Thyroid gland (tissue), 4 donors: Measurements from ENCODE around the gene RAET1L.

Source experiments
- POLR2A ChIP-seq, 2 donors: fragments of 450-650 bp; IDR thresholded peaks; one replicate each; pipeline ENCODE4 v1.6.1; 2017; ENCODE audit warnings: antibody characterized with exemption in 2 of 2, mild to moderate bottlenecking in 2 of 2, moderate library complexity in 1 of 2
- TF ChIP-seq, protein P1 (sequence below), 6 experiments: fragments of 200-600 bp in 3 of 6; fragments of 450-650 bp in 3 of 6; sonication (generic) in 3 of 6; IDR thresholded peaks; one replicate each; pipeline ENCODE4 v1.5.1; 2016 to 2019; ENCODE audit warnings: antibody characterized with exemption in 6 of 6, mild to moderate bottlenecking in 2 of 6, inconsistent platforms in 1 of 6, moderate library complexity in 1 of 6

DNA sequence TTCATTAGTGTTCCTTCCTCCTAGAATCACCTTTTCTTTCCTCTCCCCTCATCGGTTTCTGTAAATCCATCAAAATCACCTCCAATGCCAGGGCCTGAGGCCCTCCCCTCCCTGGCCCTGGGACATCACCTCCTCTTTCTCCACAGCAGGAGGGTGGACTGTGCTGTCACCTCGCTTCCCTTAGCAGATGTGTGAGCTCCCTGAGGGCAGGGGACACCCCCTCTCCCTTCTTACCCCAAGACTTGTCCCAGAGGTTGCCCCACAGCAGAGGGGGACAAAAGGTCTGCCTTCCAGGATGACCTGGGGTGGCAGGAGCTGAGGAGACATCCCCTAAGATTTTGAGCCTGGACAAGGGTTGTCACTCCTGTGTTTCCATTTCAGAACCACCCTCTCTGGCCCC, 55.7 kb downstream of the RAET1L start:
- no peak for TF ChIP-seq POLR2A (IDR thresholded peaks at IDR 0.05)
- TF ChIP-seq, protein P1, sequence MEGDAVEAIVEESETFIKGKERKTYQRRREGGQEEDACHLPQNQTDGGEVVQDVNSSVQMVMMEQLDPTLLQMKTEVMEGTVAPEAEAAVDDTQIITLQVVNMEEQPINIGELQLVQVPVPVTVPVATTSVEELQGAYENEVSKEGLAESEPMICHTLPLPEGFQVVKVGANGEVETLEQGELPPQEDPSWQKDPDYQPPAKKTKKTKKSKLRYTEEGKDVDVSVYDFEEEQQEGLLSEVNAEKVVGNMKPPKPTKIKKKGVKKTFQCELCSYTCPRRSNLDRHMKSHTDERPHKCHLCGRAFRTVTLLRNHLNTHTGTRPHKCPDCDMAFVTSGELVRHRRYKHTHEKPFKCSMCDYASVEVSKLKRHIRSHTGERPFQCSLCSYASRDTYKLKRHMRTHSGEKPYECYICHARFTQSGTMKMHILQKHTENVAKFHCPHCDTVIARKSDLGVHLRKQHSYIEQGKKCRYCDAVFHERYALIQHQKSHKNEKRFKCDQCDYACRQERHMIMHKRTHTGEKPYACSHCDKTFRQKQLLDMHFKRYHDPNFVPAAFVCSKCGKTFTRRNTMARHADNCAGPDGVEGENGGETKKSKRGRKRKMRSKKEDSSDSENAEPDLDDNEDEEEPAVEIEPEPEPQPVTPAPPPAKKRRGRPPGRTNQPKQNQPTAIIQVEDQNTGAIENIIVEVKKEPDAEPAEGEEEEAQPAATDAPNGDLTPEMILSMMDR (IDR thresholded peaks at IDR 0.05): no peak
